AG10803 (cell line): Measurements from ENCODE around the gene NUDT16L1.

Experiments
- DNase-seq: peaks from one replicate; pipeline ENCODE4 v3.0.0; 2010; ENCODE audit warnings: low read depth
- H3K4me3 ChIP-seq: 2 replicates; pipeline ENCODE4 v1.5.1; 2011; ENCODE audit warnings: mild to moderate bottlenecking, low read length, control low read depth
- CTCF ChIP-seq: conservative IDR thresholded peaks from 2 replicates; pipeline ENCODE4 v1.5.1; 2011; ENCODE audit warnings: mild to moderate bottlenecking, low read length, control low read depth, inconsistent platforms

The NUDT16L1 gene

DNA sequence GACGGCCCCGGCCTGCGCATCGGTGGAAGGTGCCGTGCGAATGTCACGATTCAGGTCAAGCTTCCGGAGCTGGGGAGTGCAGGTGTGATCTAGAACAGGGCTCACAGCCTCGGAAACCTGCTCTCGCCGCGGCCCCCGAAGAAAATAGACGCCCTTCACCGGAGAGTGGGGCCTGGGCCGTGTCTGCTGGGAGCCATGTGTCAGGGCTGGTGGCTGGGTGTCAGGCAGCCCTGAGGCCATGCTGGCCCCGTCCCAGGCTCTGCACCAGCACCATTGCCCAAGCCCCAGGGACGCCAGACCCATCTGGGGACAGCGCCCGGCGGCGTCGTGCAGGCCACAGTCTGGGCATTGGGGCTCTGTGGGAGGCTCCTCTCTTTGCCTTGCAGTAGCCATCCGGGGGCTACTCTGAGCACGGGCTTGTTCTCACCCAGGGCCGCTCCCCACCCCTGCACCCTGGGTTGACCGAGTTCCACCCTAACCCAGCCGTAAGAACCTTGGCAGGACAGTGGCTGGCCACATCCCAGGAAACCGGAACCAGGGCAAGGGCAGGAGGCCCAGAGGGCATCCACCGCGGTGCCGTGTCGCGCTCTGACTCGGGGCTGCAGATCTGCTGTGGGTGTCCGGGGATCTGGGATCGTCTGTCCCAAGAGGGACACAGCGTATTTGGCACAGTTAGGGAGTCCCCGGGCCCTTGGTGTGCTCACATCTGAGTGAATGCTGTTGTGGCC lies 5.3 kb upstream of the NUDT16L1 start:
- DNase-seq, result no peak
- no peak for TF ChIP-seq CTCF
- no peak overlapping the region for H3K4me3 ChIP-seq

DNA sequence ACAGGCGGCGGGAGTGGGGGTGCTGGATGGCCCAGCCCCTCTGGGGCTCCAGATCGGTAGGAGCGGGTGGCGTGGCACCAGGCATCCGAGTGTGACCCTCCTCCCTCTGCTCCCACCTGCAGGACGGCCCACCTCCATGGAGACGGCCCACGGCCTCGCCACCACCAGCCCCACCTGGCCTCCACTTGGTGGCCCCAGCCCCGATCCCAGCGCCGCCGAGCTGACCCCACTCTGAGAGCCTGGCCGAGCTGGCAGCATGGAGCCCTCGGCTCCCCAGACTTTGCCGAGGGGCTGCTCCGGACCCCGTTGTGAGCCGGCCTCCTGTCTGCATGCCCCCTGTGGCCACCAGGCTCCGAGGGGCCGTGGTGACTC lies 4.7 kb upstream of the NUDT16L1 start:
- no peak for DNase-seq
- no peak overlapping the region for H3K4me3 ChIP-seq
- no peak for TF ChIP-seq CTCF

- no peak for TF ChIP-seq CTCF
- no peak for DNase-seq
- no peak overlapping the region for H3K4me3 ChIP-seq
Measured at GRCh38 chr16:4689091-4689671, 4.2 kb upstream of the NUDT16L1 start.

DNA sequence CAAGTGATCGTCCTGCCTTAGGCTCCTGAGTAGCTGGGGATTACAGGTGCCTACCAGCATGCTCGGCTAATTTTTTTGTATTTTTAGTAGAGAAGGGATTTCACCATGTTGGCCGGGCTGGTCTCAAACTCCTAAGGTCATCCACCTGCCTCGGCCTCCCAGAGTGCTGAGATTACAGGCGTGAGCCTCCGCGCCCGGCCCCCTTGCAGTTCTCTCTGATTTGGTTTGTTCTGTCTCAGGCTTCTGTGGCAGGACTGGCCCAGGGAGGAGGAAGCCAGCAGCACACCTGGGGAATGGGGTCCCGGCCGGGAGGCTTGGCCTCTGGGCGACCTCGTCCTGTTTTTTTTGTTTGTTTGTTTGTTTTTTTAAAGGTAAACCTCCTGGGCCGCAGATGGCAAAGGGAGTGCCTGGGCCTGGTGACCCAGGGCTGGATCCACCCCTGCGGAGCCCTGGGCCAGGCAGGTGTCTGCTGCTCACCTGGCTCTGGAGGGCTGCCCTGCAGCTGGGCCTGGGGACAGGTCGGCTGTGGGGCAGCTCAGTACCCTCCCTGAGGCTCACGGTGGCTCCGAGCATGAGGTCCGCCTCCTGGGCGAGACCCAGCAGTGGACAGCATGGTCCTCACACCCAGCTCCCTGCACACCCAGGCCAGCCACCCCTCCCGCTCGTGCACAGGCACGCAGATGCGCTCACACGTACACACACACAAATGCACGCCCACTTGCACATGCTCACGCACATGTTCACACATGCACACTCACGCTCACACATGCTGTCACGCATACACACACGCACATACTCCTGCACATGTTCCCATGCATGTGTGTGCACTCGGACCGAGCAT lies 3.3 kb upstream of the NUDT16L1 start:
- no peak overlapping the region for H3K4me3 ChIP-seq
- no peak for TF ChIP-seq CTCF
- DNase-seq, result no peak

DNA sequence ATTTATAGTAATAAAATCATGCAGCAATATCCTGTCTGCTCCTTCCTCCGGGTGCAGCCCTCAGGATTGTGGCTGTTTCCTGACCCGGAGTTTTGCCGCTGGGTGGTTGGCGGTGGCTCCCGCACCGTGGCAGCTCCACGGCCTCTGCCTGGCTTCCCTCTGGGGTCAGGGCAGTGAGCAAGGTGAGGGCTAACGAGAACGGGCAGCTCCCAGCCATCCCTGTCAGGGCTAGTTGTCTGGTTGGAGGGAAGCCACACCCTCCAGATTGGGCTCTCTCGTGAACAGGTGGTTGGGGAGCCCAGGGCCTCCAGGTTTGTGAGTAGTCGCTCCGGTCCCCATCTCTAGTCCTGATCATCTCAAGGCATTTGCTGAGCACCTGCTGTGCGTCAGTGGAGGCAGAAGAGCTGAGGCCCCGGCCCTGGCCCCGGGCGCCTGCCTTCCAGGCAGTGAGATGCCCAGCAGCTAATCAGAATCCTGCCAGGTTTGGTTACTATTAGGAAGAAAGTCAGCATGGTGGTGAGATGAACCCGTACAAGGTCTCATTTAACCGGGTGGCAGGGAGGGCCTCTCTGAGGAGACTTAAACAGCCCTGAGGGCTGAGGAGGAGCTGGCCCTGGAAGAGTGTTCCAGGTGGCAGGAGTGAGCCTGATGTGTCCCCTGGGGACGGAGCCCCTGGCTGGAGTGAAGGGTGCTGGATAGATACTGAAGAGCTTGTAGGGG lies 2.3 kb upstream of the NUDT16L1 start:
- H3K4me3 ChIP-seq, result no peak overlapping the region
- DNase-seq, result no peak
- no peak for TF ChIP-seq CTCF

DNA sequence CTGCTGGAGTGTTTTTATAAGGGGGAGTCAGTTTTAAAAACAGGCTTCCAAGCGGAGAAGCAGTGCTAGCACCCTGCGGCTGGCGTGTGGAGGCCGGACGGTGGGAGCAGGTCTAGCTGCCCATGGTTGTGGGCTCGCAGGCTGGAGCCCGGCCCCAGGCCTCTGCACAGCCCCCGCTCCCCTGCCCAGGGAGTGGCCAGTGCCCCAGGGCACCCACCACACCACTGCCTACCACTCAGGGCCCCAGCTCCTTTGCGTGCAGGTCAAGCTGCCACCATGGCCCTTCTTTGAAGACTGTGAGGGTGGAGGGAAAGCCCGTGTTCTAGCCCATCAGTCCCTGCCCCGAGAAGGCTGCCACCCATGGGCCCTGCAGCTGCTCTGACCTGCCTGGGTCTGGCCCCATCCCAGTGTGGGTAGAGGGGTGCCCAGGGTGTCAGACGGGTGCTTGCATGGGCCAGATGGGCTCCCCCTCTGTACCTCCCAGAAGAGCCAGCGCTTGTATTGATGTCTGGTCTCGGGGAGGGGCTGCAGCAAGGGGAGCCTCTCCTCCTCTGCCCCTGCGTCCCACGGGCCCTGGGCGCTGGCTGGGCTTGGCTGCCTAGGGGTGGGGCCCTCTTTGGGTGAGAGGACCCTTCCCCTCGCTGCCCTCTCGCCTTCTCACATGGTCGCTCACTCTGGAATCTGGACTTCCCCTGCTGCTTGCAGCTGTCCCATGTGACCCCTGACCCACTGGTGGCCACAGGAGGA lies 1.5 kb upstream of the NUDT16L1 start:
- no peak for TF ChIP-seq CTCF
- H3K4me3 ChIP-seq, result no peak overlapping the region
- no peak for DNase-seq
